ENCODE results near the gene SGPP2.

DNA sequence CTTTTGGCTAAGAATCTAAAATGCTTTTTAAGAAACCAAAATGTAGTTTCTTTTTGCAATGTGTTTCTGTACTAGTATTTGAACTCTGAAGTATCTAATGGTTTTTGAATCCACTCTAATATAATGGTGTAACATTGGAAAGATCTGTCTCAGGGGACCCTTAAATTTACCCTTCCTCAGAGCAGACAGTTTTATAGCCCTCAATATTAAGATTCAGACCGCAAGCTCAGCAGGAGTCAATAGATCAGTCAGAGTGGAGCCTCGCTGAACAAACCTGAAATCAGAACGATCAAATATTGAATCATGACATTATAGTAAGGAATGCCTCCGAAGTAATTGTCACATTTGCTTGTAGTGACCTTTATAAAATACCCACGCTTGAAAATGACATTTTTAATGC lies 18.3 kb downstream of the SGPP2 start:
- TF ChIP-seq, protein P1, sequence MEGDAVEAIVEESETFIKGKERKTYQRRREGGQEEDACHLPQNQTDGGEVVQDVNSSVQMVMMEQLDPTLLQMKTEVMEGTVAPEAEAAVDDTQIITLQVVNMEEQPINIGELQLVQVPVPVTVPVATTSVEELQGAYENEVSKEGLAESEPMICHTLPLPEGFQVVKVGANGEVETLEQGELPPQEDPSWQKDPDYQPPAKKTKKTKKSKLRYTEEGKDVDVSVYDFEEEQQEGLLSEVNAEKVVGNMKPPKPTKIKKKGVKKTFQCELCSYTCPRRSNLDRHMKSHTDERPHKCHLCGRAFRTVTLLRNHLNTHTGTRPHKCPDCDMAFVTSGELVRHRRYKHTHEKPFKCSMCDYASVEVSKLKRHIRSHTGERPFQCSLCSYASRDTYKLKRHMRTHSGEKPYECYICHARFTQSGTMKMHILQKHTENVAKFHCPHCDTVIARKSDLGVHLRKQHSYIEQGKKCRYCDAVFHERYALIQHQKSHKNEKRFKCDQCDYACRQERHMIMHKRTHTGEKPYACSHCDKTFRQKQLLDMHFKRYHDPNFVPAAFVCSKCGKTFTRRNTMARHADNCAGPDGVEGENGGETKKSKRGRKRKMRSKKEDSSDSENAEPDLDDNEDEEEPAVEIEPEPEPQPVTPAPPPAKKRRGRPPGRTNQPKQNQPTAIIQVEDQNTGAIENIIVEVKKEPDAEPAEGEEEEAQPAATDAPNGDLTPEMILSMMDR (IDR thresholded peaks at IDR 0.05), result no peak
- TF ChIP-seq POLR2A (IDR thresholded peaks at IDR 0.05), result no peak

All from adrenal gland (tissue), 5 donors.